HUES64 (cell line): ENCODE results near the gene IL15.

Source experiments
- H3K27ac ChIP-seq: 2 replicates; pipeline ENCODE4 v1.7.0; 2013; ENCODE audit warnings: low read depth, low read length, inconsistent platforms
- H3K27me3 ChIP-seq: 2 replicates; pipeline ENCODE4 v1.6.1; 2013; ENCODE audit warnings: mild to moderate bottlenecking, low read length; ENCODE audit not compliant: insufficient read depth
- H3K36me3 ChIP-seq: 2 replicates; pipeline ENCODE4 v1.6.1; 2013; ENCODE audit warnings: mild to moderate bottlenecking, low read length; ENCODE audit not compliant: insufficient read depth
- H3K4me1 ChIP-seq: 2 replicates; pipeline ENCODE4 v1.6.1; 2013; ENCODE audit warnings: mild to moderate bottlenecking, low read length, moderate library complexity; ENCODE audit not compliant: insufficient read depth
- H3K4me3 ChIP-seq: 2 replicates; pipeline ENCODE4 v1.5.1; 2013; ENCODE audit warnings: mild to moderate bottlenecking, low read length, moderate library complexity
- H3K9ac ChIP-seq: 2 replicates; pipeline ENCODE4 v1.6.1; 2013; ENCODE audit warnings: mild to moderate bottlenecking, low read depth, low read length
- H3K9me3 ChIP-seq: 2 replicates; pipeline ENCODE4 v1.6.1; 2013; ENCODE audit warnings: low read depth, low read length; ENCODE audit not compliant: insufficient read depth
- WGBS: fragments of 150-250, 120-280 bp; methylation state at CpG from one replicate; pipeline ENCODE4 v1.1.7; 2013; ENCODE audit warnings: missing lambda C conversion rate; 5-methylcytosine and 5-hydroxymethylcytosine counted together

The IL15 gene

DNA sequence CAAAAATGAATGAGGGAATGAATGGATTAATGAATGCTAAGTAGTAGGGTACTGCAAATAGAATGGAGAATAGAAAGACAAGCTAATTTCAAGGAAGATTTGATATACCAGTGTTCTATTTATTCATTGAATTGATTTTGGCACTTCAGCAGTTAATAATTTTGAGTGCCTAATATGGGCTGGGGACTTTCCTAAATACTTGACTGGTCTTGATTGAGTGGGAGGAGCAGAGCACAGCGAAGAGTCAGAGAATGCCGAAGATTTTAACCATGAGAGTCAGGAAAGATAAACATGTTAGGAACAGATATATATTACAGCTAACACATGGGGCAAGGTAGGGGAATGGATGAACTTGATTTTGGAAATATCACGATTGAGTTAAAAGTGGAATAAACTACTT is 10.6 kb downstream of the IL15 start:
- Histone ChIP-seq H3K9me3 (no peaks in the 10 kb centered on the region), H3K9ac (no peak overlapping the region), H3K36me3 (no peaks in the 10 kb centered on the region), H3K4me1 (no peaks in the 10 kb centered on the region), H3K4me3 (no peak overlapping the region), H3K27ac (no peak overlapping the region), H3K27me3 (no peaks in the 10 kb centered on the region)
- WGBS, result 69% methylated on average over 3 of the region's 3 CpGs

DNA sequence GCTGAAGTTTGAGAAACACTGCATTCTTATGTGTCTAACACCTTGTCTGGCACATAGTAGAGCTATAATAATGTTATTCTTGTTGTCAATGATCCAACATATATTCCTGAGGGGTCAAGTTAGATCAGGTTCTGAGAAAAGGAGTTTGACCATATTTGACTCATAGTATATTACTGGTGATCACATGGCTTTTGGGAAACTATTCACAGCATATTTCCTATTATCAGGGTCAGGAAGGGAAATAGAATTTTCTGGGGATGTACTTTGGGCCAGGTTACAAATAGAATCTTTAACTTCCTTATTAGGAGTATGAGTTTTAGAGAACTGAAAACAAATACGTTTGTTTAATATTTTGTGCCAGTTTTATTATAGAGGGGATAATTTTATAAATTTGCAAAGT is 11.6 kb downstream of the IL15 start:
- Histone ChIP-seq H3K4me1 (no peaks in the 10 kb centered on the region), H3K4me3 (no peak overlapping the region), H3K27ac (no peak overlapping the region), H3K27me3 (no peaks in the 10 kb centered on the region), H3K9me3 (no peaks in the 10 kb centered on the region), H3K36me3 (no peaks in the 10 kb centered on the region), H3K9ac (no peak overlapping the region)
- WGBS, result no CpG with 5 or more reads among the region's 1 CpG

DNA sequence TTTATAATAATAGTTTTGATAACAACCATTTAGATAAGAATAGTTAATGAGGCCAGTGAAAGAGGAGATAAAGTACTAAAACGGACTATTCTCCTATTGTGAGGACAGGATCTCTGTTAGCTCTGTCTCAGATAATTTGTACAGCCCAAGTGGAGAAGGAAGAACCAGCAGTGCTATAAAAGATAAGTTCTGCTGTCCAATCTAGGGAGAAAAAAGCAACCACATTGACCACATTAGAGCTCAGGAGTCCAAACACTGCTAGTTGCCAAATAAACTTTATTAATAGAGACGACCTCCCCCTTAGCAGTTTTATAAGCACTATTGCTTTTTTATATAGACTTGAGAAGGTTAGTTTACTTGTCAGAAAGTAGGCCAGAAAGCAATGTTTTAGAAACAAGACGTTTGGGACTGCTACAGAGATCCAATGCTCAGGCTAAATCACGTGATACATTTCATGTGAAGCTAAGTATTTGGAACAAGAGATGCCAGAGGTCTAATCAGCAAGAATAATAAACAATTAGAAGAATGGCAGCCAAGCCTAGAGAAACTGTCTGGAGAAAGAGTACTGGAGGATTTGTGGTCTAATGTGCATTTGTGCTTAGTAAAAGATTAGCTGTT is 15.9 kb downstream of the IL15 start:
- Histone ChIP-seq H3K9me3 (no peaks in the 10 kb centered on the region), H3K36me3 (no peaks in the 10 kb centered on the region), H3K4me1 (no peaks in the 10 kb centered on the region), H3K27ac (no peak overlapping the region), H3K27me3 (no peaks in the 10 kb centered on the region), H3K9ac (no peak overlapping the region), H3K4me3 (no peak overlapping the region)
- 87% methylated on average over 3 of the region's 4 CpGs for WGBS

DNA sequence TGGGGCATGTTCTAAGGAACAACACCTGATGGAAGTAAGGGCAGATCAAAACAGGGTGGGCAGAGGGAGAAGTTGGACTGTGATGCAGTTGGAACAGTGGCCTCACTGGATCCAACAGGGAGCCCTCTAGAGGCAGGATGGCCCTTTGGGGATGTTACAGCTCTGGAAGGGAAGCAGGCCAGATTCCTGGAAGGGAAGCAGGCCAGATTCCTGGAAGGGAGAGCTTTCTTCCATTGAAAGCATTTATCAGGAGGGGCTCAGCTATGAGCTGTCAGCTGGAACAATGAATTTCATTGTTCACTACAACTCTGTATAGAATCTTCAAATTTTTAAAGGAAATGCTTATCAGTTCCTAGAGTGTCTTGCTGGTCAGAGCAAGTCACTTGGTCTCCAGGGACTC is 17.7 kb downstream of the IL15 start:
- Histone ChIP-seq H3K9ac (no peak overlapping the region), H3K9me3 (no peaks in the 10 kb centered on the region), H3K27me3 (no peaks in the 10 kb centered on the region), H3K4me1 (no peaks in the 10 kb centered on the region), H3K27ac (no peak overlapping the region), H3K36me3 (no peaks in the 10 kb centered on the region), H3K4me3 (no peak overlapping the region)

DNA sequence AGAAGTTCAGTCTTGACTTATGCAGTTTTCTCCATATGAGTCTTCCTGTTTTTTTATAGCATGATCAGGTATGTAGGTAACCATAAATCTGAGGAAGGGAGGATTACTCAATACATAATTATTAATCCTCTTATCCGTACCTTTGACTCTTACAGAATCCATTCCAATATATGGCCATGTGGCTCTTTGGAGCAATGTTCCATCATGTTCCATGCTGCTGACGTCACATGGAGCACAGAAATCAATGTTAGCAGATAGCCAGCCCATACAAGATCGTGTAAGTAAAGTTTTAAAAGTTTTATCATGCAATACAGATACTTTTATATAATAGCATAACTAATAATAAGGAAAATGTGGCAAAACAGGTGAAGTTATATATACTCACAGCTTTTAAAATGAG is 19.6 kb downstream of the IL15 start:
- Histone ChIP-seq H3K27me3 (no peaks in the 10 kb centered on the region), H3K36me3 (no peaks in the 10 kb centered on the region), H3K9ac (no peak overlapping the region), H3K4me3 (no peak overlapping the region), H3K27ac (no peak overlapping the region), H3K4me1 (no peaks in the 10 kb centered on the region), H3K9me3 (no peaks in the 10 kb centered on the region)
- 95% methylated on average over 2 of the region's 3 CpGs for WGBS

DNA sequence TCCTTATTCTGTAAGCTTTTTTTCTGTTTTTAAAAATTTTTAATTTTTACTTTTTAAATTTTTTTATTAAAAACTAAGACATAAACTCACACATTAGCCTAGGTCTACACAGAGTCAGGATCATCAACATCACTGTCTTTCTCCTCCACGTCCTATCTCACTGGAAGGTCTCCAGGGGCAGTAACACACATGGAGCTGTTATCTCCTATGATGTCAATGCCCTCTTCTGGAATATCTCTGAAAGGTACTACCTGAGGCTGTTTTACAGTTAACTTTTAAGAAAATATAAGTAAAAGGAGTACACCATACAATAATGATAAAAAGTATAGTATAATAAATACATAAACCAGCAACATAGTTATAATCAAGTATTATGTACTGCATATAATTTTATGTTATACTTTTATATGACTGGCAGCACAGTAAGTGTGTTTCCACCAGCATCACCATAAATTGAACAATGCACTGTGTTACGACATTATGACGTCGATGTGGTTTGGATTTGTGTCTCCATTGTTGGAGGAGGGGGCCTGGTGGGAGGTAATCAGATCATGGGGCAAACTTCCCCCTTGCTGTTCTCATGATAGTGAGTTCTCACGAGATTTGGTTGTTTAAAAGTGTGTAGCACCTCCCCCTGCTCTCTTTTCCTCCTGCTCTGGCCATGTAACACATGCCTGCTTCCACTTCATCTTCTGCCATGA is 21.3 kb downstream of the IL15 start:
- H3K36me3 ChIP-seq, result no peaks in the 10 kb centered on the region

DNA sequence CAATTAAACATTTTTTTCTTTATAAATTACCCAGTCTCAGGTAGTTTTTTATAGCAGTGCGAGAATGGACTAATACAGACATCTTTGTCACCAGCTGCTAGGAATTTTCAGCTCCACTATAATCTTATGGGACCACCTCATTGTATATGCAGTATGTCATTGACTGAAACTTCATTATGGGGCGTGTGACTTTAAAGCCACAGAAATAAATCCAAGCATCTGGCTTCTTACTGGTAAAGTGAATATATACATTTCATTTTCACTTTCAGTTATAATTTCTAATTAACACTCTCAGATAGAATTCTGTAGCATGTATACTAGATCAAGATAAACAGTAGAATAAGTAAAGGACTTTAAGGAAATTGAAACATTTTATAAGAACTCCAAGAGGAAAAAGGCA is 21.9 kb downstream of the IL15 start:
- Histone ChIP-seq H3K36me3 (no peaks in the 10 kb centered on the region), H3K27ac (no peak overlapping the region), H3K9me3 (no peaks in the 10 kb centered on the region), H3K9ac (no peak overlapping the region), H3K4me1 (no peaks in the 10 kb centered on the region), H3K27me3 (no peaks in the 10 kb centered on the region), H3K4me3 (no peak overlapping the region)
- WGBS, result 100% methylated on average over 2 of the region's 2 CpGs

More for the DNA sequence above, 21.3 kb downstream of the IL15 start:
- H3K27ac ChIP-seq, result no peak overlapping the region
- H3K4me3 ChIP-seq, result no peak overlapping the region
- H3K9ac ChIP-seq, result no peak overlapping the region
- WGBS, result 87% methylated on average over 5 of the region's 5 CpGs
- no peaks in the 10 kb centered on the region for H3K9me3 ChIP-seq
- H3K4me1 ChIP-seq, result no peaks in the 10 kb centered on the region
- H3K27me3 ChIP-seq, result no peaks in the 10 kb centered on the region

DNA sequence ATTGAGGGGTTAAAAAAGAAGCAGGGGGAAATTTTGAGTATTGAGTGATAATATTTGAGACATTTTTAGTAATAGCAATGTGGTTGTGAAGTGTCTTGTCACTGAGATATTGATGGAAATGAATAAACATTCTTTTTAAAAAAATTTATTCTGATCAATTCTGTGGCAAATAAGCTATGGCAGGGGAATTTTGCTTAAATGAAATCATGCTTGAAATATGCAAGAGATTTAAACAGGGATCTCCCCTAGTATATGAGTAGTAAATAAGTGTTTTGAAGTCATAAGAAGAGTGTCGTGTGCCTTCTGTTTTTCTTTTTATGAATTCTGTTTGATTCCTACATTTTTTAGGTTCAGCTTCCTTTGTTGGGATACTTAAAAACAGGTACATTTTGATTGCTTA is 23.2 kb downstream of the IL15 start:
- H3K27me3 ChIP-seq, result no peaks in the 10 kb centered on the region
- no peak overlapping the region for H3K4me3 ChIP-seq
- no peaks in the 10 kb centered on the region for H3K4me1 ChIP-seq
- H3K36me3 ChIP-seq, result no peaks in the 10 kb centered on the region
- H3K9me3 ChIP-seq, result no peaks in the 10 kb centered on the region
- no peak overlapping the region for H3K27ac ChIP-seq
- no peak overlapping the region for H3K9ac ChIP-seq
- 92% methylated on average over 1 of the region's 1 CpG for WGBS

DNA sequence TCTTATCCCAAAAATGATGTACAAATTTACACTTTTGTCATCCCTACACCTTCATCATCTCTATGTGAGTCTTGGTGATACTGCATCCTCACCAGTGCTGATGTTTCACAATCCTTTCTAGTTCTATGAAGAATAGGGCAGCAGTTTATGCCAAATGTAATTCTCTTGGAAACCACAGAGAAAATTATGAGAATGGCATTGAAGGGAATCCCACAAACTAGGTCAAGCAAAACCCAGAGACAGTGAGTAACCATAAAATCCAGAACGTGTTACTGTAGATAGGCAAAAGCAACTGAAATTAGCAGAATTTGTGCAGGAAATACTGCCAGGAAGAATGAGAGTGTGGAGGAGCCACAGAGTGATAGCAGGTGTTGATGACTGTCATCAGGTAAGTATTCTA is 24.5 kb downstream of the IL15 start:
- Histone ChIP-seq H3K27ac (no peak overlapping the region), H3K4me1 (no peaks in the 10 kb centered on the region), H3K27me3 (no peaks in the 10 kb centered on the region), H3K4me3 (no peak overlapping the region), H3K9me3 (no peaks in the 10 kb centered on the region), H3K36me3 (no peaks in the 10 kb centered on the region), H3K9ac (no peak overlapping the region)
- 88% methylated on average over 1 of the region's 1 CpG for WGBS

DNA sequence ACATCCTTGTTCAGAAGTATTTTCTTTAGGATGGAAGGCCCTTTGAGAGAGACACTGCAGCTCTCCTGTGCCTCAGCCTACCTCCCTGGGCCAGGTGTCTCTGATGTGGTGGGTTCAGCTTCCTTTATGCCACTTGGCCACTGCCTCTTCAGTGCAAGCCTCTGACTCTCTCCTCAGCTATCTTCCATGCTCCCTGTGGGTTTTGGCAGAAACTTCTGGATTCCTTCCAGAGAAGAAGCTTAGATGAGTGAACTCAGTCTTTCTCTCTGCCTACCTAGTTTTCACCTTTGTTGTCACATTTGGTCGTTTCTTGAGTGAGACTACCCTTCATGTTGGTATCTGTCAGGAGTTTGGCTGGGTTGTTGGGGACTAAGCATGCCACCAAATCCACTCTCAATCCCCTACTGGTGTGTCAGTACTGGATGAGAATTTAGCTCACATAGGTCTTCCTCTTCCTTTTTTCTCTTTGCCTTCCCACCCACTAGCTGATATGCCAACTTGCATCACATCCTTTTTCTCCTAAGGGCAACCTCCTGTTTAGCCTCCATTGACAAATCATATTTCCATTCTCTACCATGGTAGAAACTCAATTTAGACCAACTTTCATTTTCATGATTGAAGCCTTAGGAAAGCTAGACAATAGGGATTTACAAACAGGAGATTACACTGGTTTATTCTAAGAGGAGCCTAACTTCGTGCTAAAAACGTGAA is 32.0 kb downstream of the IL15 start:
- Histone ChIP-seq H3K4me1 (no peaks in the 10 kb centered on the region), H3K27me3 (no peaks in the 10 kb centered on the region), H3K36me3 (no peaks in the 10 kb centered on the region), H3K9me3 (no peaks in the 10 kb centered on the region), H3K4me3 (no peak overlapping the region), H3K9ac (no peak overlapping the region), H3K27ac (no peak overlapping the region)
- WGBS, result 95% methylated on average over 3 of the region's 3 CpGs

DNA sequence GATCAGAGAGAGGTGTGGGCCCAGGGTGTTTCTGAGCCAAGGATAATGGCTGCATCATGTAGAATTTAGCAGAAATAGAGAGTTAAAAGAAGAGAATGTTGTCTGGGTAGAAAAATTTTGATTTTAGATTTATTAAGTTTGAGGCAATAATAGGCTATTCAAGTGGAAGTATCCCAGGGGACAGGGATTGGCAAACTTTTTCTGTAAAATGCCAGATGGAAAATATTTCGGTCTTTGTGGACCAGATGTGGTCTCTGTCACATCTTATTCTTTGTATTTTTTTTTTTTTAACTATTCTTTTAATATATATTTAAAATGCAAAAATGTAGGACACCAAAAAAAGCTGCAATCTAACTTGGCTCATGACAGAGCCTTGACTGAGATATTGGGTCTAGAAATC is 33.1 kb downstream of the IL15 start:
- Histone ChIP-seq H3K36me3 (no peaks in the 10 kb centered on the region), H3K9ac (no peak overlapping the region), H3K4me3 (no peak overlapping the region), H3K4me1 (no peaks in the 10 kb centered on the region), H3K9me3 (no peaks in the 10 kb centered on the region), H3K27me3 (no peaks in the 10 kb centered on the region), H3K27ac (no peak overlapping the region)
- WGBS, result 89% methylated on average over 1 of the region's 1 CpG
